Activated naive CD4-positive, alpha-beta T cell treated with anti-CD3 and anti-CD28 coated beads, Interleukin-2, amount 10 ng/mL, durations not matched to agents 7 days and 5 days (primary cell): ENCODE results near the gene ABCC4.
"Not testable (repeated sequence)": the region's sequence is repeated elsewhere in the genome, so short reads cannot be mapped to it uniquely, and the experiment has no call there.

Experiments
- CTCF ChIA-PET: fragments of 350-600 bp; sonication (Branson Sonifier 250); formaldehyde crosslinking; loops from one replicate; lab custom pipeline; 2021; ENCODE audit warnings: antibody characterized with exemption; lab: Charles Lee
- DNase-seq: peaks from one replicate; pipeline ENCODE4 v3.0.0-alpha.2; 2020
- H3K27ac Mint-ChIP-seq: one replicate; pipeline ENCODE4 v1.8.0; 2021; ENCODE audit warnings: mild to moderate bottlenecking, moderate library complexity, mixed read lengths
- H3K27me3 Mint-ChIP-seq: one replicate; pipeline ENCODE4 v1.8.0; 2021; ENCODE audit warnings: mild to moderate bottlenecking, mixed read lengths
- H3K36me3 Mint-ChIP-seq: one replicate; pipeline ENCODE4 v1.8.0; 2021; ENCODE audit warnings: mixed read lengths
- H3K4me1 Mint-ChIP-seq: one replicate; pipeline ENCODE4 v1.8.0; 2021; ENCODE audit warnings: mixed read lengths
- H3K4me3 Mint-ChIP-seq: one replicate; pipeline ENCODE4 v1.8.0; 2021; ENCODE audit warnings: mild to moderate bottlenecking, moderate library complexity, mixed read lengths
- H3K9me3 Mint-ChIP-seq: one replicate; pipeline ENCODE4 v1.8.0; 2021; ENCODE audit warnings: mixed read lengths

Gene ABCC4

DNA sequence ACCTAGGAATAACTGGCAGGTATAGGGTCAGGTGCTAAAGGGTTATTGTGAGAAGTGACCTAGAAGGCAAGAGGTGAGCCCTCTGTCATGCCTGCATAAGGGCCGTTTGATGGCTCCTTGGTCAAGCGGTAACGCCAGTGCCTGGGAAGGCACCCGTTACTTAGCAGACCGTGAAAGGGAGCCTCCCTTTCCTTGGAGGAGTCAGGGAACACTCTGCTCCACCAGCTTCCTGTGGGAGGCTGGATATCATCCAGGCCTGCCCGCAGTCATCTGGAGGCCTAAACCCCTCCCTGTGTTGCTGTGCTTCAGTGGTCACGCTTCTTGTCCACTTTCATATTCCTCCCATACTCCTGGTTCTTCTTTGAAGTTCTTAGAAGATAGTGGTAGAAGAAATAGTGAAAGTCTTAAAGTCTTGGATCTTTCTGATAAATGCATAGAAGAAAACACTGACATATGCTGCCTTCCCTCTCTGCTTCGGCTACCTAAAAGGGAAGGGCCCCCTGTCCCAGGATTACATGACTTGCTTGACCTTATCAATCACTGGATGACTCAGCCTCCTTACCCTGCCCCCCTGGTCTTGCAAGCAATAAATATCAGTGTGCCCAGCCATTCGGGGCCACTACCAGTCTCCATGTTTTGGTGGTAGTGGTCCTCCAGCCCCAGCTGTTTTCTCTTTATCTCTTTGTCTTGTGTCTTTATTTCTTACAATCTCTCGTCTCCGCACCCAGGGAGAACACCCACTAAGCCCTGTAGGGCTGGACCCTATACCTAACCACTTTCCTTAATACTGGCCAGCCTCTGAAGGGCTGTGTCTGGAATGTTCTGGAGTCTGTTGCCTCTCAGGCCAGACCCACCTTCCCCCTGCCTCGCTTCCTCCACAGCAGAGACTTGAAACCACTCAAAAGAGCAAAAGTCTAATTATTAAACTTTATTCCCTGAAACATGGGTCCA, 16.1 kb upstream of the ABCC4 start:
- CTCF ChIA-PET: no interaction called here
- H3K27ac Mint-ChIP-seq: no peak overlapping the region
- no peaks in the 10 kb centered on the region for H3K9me3 Mint-ChIP-seq
- no peaks in the 10 kb centered on the region for H3K36me3 Mint-ChIP-seq
- no peak for DNase-seq
- H3K4me1 Mint-ChIP-seq: no peaks in the 10 kb centered on the region
- H3K27me3 Mint-ChIP-seq: no peaks in the 10 kb centered on the region
- H3K4me3 Mint-ChIP-seq: no peak overlapping the region

- H3K9me3 Mint-ChIP-seq: no peaks in the 10 kb centered on the region
- DNase-seq: no peak
- H3K27me3 Mint-ChIP-seq: no peaks in the 10 kb centered on the region
- no peak overlapping the region for H3K27ac Mint-ChIP-seq
- no peak overlapping the region for H3K4me3 Mint-ChIP-seq
- H3K36me3 Mint-ChIP-seq: no peaks in the 10 kb centered on the region
- no peaks in the 10 kb centered on the region for H3K4me1 Mint-ChIP-seq
- CTCF ChIA-PET: no interaction called here
These were observed 14.5 kb upstream of the ABCC4 start for GRCh38 chr13:95315752-95316151.

- no peaks in the 10 kb centered on the region for H3K9me3 Mint-ChIP-seq
- H3K27me3 Mint-ChIP-seq: peaks cover 10% of the 10 kb centered on the region
- H3K36me3 Mint-ChIP-seq: no peaks in the 10 kb centered on the region
- CTCF ChIA-PET: no interaction called here
- DNase-seq: no peak
- H3K4me1 Mint-ChIP-seq: no peaks in the 10 kb centered on the region
- H3K27ac Mint-ChIP-seq: no peak overlapping the region
- H3K4me3 Mint-ChIP-seq: no peak overlapping the region
These were observed 6.3 kb upstream of the ABCC4 start for GRCh38 chr13:95307507-95307906.

- Mint-ChIP-seq H3K36me3 (no peaks in the 10 kb centered on the region), H3K9me3 (no peaks in the 10 kb centered on the region), H3K27me3 (peaks cover 22% of the 10 kb centered on the region), H3K27ac (no peak overlapping the region), H3K4me1 (peaks cover 18% of the 10 kb centered on the region), H3K4me3 (no peak overlapping the region)
- CTCF ChIA-PET: interaction anchor here (0.6 to 1.2 kb wide), 2 partner anchors 9 to 273 kb away, joined by 3 to 4 read pairs; no protein-coding TSS in a partner anchor
- DNase-seq: no peak
These were observed 3.2 kb upstream of the ABCC4 start for GRCh38 chr13:95304453-95304852.

DNA sequence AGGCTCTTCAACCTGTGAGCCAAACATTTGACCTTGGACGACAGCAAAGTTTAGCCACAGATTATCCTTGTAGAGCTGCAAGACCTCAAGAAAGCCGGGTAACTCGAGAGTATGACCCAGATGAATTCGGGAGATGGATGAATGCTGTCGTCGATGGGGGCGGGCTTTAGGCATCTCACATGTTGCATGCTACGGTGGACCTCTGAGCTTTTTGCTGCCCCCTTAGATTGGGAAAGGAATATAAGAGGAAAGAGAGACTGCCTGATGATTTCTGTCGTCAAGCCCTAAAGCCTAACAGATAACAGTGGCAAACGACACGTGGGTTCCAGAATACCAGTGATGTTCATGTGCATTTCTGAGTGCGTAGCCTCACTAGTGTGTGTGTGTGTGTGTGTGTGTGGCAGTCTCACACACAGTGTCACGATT, 730 bp upstream of the ABCC4 start:
- peaks cover 21% of the 10 kb centered on the region for H3K4me1 Mint-ChIP-seq
- CTCF ChIA-PET: interaction anchor here (0.6 to 1.8 kb wide), 2 partner anchors 10 to 113 kb away, joined by 3 to 11 read pairs; no protein-coding TSS in a partner anchor
- no peaks in the 10 kb centered on the region for H3K36me3 Mint-ChIP-seq
- H3K4me3 Mint-ChIP-seq: peak overlapping the region; percentile 65
- peaks cover 19% of the 10 kb centered on the region for H3K27me3 Mint-ChIP-seq
- no peak overlapping the region for H3K27ac Mint-ChIP-seq
- H3K9me3 Mint-ChIP-seq: no peaks in the 10 kb centered on the region
- DNase-seq: no peak

- peaks cover 19% of the 10 kb centered on the region for H3K27me3 Mint-ChIP-seq
- H3K9me3 Mint-ChIP-seq: no peaks in the 10 kb centered on the region
- H3K4me1 Mint-ChIP-seq: peaks cover 21% of the 10 kb centered on the region
- no peak overlapping the region for H3K27ac Mint-ChIP-seq
- CTCF ChIA-PET: interaction anchor here (1.0 to 1.1 kb wide), 2 partner anchors 80 to 177 kb away, joined by 3 read pairs; no protein-coding TSS in a partner anchor
- peak overlapping the region; percentile 77 for H3K4me3 Mint-ChIP-seq
- no peaks in the 10 kb centered on the region for H3K36me3 Mint-ChIP-seq
- DNase-seq: peak; percentile 60
These were observed 547 bp downstream of the ABCC4 start for GRCh38 chr13:95300625-95301182.

GRCh38 chr13:95298971-95299621, 2.2 kb downstream of the ABCC4 start:
- H3K9me3 Mint-ChIP-seq: no peaks in the 10 kb centered on the region
- H3K4me3 Mint-ChIP-seq: peak overlapping the region; percentile 77
- DNase-seq: no peak
- H3K27ac Mint-ChIP-seq: no peak overlapping the region
- H3K4me1 Mint-ChIP-seq: peaks cover 21% of the 10 kb centered on the region
- no peaks in the 10 kb centered on the region for H3K36me3 Mint-ChIP-seq
- H3K27me3 Mint-ChIP-seq: peaks cover 19% of the 10 kb centered on the region
- CTCF ChIA-PET: interaction anchor here (0.7 to 3.2 kb wide), 5 partner anchors 81 to 536 kb away, joined by 3 to 26 read pairs (median 4); no protein-coding TSS in a partner anchor

- no peak overlapping the region for H3K4me3 Mint-ChIP-seq
- peaks cover 21% of the 10 kb centered on the region for H3K4me1 Mint-ChIP-seq
- no peaks in the 10 kb centered on the region for H3K36me3 Mint-ChIP-seq
- DNase-seq: no peak
- no peak overlapping the region for H3K27ac Mint-ChIP-seq
- no peaks in the 10 kb centered on the region for H3K9me3 Mint-ChIP-seq
- CTCF ChIA-PET: interaction anchor here (0.7 to 3.2 kb wide), 7 partner anchors 13 to 537 kb away, joined by 3 to 26 read pairs (median 6); no protein-coding TSS in a partner anchor
- peaks cover 19% of the 10 kb centered on the region for H3K27me3 Mint-ChIP-seq
These were observed 2.9 kb downstream of the ABCC4 start for GRCh38 chr13:95298169-95298965.

DNA sequence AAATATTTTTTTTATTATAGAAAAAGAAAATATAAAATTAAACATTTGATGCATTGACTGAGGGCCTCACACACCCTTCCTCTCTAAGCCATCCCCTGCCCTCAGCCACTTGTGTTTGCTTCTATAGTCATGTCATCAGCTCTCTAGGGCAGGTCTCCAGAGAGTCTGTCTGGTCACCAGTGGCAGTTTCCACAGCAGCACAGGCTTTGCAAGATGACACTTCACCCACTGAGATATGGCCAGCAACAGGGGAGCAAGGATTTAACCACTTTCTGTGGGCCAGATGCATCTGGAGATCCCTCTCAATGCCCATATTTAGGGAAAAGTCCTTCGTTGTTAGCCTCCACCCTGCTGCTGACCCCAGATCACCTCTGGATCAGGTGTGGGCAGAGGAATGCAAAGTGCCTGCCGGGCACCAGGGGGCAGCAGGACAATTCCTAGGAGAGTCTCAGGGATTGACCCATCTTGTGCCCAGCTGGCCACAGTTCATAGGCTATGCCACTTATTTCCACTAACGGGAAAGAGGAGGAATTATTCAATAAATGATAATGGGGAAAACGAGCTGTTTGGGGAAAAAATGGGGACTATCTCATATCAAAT, 4.8 kb downstream of the ABCC4 start:
- H3K4me3 Mint-ChIP-seq: no peak overlapping the region
- CTCF ChIA-PET: interaction anchor here (0.6 to 3.2 kb wide), 12 partner anchors 9 to 692 kb away, joined by 3 to 26 read pairs (median 5); no protein-coding TSS in a partner anchor
- peaks cover 14% of the 10 kb centered on the region for H3K4me1 Mint-ChIP-seq
- H3K36me3 Mint-ChIP-seq: no peaks in the 10 kb centered on the region
- H3K27me3 Mint-ChIP-seq: peaks cover under 1% of the 10 kb centered on the region
- H3K9me3 Mint-ChIP-seq: no peaks in the 10 kb centered on the region
- DNase-seq: peak; percentile 32
- no peak overlapping the region for H3K27ac Mint-ChIP-seq

- no peaks in the 10 kb centered on the region for H3K27me3 Mint-ChIP-seq
- no peak overlapping the region for H3K4me3 Mint-ChIP-seq
- no peak overlapping the region for H3K27ac Mint-ChIP-seq
- no peak for DNase-seq
- peaks cover 7% of the 10 kb centered on the region for H3K4me1 Mint-ChIP-seq
- H3K9me3 Mint-ChIP-seq: no peaks in the 10 kb centered on the region
- no peaks in the 10 kb centered on the region for H3K36me3 Mint-ChIP-seq
- CTCF ChIA-PET: interaction anchor here (1.1 to 1.3 kb wide), 2 partner anchors 19 to 184 kb away, joined by 3 read pairs; no protein-coding TSS in a partner anchor
These were observed 6.2 kb downstream of the ABCC4 start for GRCh38 chr13:95295026-95295425.

DNA sequence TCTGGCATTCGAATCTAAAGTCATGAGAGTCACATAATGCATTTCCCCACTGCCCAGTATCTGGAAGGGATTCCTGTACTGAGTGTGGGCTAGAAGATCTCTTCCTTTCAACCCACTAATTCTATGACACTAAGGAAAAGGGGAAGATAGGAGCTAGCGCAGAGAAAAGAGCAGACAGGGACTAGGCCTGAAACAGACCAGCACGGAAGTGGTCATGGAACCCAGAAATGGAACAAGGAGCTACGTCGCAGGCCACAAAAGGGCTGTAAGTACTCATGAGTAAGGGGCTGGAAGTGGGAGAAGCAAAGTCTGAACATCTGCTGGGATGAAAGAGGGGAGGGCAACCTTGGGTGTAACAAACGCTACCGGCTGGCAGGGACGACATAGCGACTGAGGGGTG, 8.6 kb downstream of the ABCC4 start:
- Mint-ChIP-seq H3K4me3 (no peak overlapping the region), H3K27ac (no peak overlapping the region), H3K4me1 (no peaks in the 10 kb centered on the region), H3K9me3 (no peaks in the 10 kb centered on the region), H3K36me3 (no peaks in the 10 kb centered on the region), H3K27me3 (no peaks in the 10 kb centered on the region)
- no peak for DNase-seq
- CTCF ChIA-PET: interaction anchor here (1.2 kb wide), 1 partner anchor 88 kb away, joined by 3 read pairs; no protein-coding TSS in a partner anchor

DNA sequence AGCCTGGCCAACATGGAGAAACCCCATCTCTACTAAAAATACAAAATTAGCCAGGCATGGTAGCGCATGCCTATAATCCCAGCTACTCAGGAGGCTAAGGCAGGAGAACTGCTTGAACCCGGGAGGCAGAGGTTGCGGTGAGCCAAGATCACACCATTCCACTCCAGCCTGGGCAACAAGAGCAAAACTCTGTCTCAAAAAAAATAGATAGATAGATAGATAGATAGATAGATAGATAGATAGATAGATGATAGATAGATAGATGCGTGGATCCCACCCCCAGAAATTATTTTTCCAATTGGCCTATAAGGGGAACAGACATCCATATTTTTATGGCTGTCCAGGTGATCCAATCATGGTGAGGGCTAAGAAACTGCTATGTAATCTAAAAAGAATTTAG, 11.3 kb downstream of the ABCC4 start:
- DNase-seq, H3K9me3 Mint-ChIP-seq, H3K4me3 Mint-ChIP-seq, CTCF ChIA-PET, H3K36me3 Mint-ChIP-seq, H3K27me3 Mint-ChIP-seq, H3K27ac Mint-ChIP-seq, H3K4me1 Mint-ChIP-seq: not testable (repeated sequence)

GRCh38 chr13:95289020-95289444, 12.2 kb downstream of the ABCC4 start:
- no peak for DNase-seq
- no peaks in the 10 kb centered on the region for H3K4me1 Mint-ChIP-seq
- no peaks in the 10 kb centered on the region for H3K36me3 Mint-ChIP-seq
- no peak overlapping the region for H3K27ac Mint-ChIP-seq
- CTCF ChIA-PET: interaction anchor here (0.6 kb wide), 1 partner anchor 89 kb away, joined by 5 read pairs; no protein-coding TSS in a partner anchor
- no peaks in the 10 kb centered on the region for H3K27me3 Mint-ChIP-seq
- H3K9me3 Mint-ChIP-seq: no peaks in the 10 kb centered on the region
- no peak overlapping the region for H3K4me3 Mint-ChIP-seq
